Measurements from ENCODE around the gene EHBP1L1.

EHBP1L1 gene

DNA sequence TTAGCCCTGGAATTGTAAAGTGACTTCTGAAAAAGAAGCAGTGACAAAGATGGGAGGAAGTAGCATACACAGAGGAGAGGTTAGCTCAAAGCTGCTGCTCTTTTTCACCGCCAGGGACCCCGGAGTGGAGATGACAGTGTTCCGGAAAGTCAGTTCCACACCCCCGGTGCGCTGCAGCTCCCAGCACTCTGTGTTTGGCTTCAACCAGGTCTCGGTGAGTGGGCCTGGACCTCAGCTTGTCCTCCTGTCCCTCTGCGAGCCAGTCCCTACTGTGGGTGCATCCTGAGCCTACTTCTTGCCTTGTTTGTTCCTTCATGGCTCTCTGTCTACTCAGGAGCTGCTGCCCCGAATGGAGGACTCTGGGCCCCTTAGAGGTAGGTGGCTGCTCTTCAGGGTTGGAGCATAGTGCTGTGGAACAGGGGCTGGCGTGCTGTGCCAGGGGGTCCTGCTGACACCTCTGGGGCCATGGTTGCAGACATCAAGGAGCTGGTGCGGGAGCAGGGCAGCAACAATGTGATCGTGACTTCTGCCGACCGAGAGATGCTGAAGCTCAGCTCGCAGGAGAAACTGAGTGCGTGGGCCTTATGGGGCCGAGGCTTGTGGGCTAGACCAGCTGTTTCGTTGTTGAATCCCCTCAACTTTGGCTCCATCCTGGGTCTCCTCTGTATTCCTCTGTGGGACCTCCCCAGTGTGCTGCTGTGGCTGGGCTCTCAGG is 41.4 kb downstream of the EHBP1L1 start:
- no peak for DNase-seq

DNA sequence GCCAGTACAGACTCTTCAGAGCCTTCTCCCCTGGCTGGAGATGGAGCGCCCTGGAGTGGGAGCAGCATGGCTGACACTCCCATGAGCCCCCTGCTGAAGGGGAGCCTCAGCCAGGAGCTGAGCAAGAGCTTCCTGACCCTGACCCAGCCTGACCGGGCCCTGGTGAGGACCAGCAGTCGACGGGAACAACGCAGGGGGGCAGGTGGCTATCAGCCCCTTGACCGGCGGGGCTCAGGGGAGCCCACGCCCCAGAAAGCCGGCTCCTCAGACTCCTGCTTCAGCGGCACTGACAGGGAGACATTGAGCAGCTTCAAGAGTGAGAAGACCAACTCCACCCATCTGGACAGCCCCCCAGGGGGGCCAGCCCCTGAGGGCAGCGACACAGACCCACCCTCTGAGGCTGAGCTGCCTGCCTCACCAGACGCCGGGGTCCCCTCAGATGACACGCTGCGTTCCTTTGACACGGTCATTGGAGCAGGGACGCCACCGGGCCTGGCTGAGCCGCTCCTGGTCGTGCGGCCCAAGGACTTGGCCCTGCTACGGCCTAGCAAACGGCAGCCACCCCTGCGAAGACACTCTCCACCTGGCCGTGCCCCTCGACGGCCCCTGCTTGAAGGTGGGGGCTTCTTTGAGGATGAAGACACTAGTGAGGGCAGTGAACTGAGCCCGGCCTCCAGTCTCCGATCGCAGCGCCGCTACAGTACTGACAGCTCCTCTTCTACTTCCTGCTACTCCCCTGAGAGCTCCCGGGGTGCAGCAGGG is 42.3 kb downstream of the EHBP1L1 start:
- no peak for DNase-seq

DNA sequence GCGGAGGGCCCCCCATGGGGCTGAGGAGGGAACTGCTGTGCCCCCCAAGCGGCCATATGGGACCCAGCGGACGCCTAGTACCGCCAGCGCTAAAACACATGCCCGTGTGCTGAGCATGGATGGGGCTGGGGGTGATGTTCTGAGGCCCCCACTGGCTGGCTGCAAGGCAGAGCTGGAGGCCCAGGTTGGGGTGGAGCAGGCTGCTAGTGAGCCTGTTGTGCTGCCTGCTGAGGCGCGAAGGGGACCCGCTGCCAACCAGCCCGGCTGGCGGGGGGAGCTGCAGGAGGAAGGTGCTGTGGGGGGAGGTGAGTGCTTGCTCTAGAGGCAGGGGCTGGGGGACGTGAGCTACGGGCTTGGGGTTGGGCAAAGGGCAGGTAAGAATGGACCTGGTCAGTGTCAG is 42.9 kb downstream of the EHBP1L1 start:
- DNase-seq, result no peak

DNA sequence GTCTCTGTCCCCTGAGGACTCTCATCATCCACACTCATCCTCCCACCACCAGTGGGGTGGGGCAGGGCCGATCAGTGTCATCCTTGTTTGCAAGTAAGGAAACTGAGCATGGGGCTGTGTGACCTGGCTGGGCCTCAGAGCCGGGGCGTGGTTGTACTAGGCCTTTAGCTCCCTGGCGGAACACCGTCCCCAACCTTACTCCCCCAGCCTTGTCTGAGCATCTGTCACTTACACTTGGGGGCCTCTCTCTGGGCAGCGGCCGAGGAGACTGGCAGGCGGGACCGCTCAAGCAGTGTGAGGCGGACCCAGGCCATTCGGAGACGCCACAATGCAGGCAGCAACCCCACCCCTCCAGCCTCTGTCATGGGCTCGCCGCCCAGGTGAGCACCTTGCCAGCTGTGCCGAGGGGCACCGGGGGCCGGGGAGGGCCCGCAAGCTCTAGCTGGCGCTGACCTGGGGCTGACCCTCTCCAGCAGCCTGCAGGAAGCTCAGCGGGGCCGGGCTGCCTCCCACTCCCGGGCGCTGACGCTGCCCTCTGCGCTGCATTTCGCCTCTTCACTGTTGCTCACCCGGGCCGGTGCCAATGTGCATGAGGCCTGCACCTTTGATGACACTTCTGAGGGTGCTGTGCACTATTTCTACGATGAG is 43.6 kb downstream of the EHBP1L1 start:
- no peak for DNase-seq

DNA sequence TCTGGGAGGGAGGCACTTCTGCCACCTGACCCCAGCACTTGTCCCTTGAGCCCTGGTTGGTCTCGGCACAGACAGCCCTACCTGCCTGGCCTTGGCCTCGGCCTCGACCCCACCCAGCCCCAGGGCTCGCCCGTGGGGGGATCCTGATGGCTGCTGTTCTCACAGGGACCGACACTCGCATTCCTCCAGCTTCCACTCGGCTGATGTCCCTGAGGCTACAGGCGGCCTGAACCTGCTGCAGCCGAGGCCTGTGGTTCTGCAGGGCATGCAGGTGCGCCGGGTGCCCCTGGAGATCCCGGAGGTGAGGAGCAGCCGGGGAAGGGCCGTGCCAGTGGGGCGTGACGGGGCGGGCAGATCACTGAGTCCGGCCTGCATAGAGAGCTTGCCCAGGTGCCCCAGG is 44.8 kb downstream of the EHBP1L1 start:
- no peak for DNase-seq

GRCh38 chr11:65621460-65621859 is 45.6 kb downstream of the EHBP1L1 start:
- no peak for DNase-seq

DNA sequence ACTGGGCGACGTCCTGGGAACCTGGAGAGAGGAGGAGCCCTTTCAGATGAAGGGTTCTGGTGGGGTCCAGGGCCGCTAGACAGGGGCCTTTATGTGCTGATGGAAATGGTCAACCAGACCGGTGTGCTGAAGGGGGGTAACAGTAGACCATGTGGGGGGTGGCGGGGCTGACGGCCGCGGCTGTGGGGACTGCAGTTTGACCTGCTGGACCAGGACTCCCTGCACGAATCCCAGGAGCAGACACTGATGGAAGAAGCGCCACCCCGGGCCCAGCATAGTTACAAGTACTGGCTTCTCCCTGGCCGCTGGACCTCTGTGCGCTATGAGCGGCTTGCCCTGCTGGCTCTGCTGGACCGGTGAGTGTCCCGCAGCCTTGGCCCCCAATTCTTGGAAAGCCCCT is 46.2 kb downstream of the EHBP1L1 start:
- no peak for DNase-seq

DNA sequence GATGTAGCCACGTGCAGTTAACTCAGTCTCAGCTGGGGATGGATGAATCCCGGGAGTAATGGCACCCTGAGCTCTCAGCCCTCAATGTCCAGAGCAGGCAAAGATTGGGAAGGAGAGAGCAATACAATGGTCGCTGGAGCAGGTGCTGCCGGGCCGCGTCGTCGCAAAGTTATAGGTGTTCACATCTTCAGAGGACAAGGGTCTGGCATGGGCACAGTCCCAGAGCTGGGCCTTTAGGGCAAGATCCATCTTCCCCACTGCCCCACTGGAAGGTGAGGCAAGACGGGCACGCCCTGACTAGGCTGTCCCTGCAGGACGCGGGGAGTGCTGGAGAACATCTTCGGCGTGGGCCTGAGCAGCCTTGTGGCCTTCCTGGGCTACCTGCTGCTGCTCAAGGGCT is 47.3 kb downstream of the EHBP1L1 start:
- no peak for DNase-seq

DNA sequence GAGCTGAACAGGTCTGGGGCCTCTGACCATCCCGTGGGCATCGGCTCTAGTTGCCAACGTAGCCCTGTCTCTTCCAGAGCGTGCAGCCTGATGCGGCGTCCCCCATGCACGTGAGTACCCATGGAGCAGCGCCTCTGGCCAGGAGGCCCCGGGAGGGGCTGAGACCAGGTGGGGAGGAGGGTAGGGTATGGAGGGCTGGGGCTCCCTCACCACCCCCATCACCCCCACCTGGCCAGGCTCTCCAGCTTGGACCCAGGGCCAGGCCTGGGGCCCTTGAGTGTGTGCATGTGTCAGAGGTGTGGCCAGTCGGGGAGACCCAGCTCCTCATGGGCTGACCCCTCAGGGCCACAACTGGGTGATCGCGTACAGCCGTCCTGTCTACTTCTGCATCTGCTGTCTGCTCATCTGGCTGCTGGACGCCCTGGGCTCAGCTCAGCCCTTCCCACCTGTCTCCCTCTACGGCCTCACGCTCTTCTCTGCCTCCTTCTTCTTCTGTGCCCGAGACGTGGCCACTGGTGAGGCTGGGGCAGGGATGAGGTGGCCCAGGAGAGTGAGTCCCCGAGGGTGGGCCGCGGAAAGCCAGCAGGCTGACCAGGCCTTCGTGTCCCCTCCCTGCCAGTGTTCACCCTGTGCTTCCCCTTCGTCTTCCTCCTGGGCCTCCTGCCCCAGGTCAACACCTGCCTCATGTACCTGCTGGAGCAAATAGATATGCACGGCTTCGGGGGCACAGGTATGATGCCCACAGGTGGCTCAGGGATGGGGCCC is 48.2 kb downstream of the EHBP1L1 start:
- DNase-seq, result no peak

GRCh38 chr11:65624931-65625627 is 49.2 kb downstream of the EHBP1L1 start:
- no peak for DNase-seq

DNA sequence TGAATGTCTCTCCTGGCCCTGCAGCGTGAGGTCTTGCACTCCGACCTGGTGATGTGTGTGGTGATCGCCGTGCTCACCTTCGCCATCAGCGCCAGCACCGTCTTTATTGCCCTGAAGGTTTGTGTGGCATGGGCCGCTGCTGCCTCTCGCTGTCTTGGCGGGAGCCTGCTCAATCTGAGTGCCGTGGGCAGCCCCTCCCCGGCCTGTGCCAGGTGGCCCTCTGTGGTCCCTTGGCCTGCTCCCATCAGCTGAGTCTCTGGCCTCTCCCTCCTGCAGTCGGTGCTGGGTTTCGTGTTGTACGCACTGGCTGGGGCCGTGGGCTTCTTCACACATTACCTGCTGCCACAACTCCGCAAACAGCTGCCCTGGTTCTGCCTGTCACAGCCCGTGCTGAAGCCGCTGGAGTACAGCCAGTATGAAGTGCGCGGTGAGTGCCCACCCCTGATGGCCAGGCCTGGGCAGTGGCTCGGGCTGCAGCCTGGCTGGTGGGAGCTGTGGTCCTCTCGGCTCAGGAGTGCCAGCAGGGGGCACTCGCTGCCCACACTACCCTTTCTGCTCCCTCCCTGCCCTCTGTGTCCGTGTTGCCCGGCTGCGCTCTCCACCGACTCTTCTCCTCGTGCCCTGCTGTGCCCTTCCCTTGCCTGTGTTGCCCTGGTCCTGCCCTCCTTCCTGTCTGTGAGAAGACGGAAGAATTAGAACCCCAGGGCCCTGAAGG is 49.9 kb downstream of the EHBP1L1 start:
- DNase-seq, result peak; percentile 34

DNA sequence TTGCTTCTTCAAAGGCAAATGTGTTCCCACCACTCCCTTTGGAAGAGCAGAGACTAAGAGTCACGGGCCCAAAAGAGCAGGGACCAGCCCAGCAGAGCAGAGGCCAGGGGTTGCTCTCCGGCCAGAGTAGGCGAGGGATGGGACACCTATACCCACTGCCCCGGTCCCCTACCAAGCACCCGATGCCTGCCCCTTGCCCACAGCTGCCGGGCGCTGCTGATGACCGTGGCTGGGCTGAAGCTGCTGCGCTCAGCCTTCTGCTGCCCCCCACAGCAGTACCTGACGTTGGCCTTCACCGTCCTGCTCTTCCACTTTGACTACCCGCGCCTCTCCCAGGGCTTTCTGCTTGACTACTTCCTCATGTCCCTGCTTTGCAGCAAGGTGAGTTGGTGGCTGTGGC is 51.3 kb downstream of the EHBP1L1 start:
- no peak for DNase-seq

DNA sequence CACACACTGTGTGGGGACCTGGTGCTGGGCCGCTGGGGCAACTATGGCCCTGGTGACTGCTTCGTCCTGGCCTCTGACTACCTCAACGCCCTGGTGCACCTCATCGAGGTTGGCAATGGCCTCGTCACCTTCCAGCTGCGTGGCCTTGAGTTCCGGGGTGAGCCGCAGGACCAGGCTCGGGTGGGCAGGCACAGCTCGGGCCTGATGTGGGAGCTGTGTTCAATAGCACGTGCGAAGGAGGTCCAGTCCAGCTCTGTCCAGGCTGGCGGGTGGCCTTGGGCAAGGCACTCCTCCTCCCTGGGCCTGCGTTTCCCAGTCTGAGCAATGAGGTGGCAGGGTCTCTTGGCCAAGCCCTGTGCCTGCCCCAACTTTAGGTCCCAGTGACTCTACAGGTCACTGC is 53.7 kb downstream of the EHBP1L1 start:
- no peak for DNase-seq

DNA sequence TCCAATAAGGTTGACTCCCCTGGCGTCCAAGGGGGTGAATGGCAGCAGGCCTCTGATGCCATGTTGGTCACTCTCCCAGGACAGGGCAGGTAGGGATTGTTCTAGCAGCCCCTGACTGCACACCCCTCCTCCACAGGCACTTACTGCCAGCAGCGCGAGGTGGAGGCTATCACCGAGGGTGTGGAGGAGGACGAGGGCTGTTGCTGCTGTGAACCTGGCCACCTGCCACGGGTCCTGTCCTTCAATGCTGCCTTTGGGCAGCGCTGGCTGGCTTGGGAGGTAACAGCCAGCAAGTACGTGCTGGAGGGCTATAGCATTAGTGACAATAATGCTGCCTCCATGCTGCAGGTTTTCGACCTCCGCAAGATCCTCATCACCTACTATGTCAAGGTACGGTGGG is 54.4 kb downstream of the EHBP1L1 start:
- no peak for DNase-seq

- DNase-seq, result no peak
These were observed 57.7 kb downstream of the EHBP1L1 start for GRCh38 chr11:65633390-65634108.

DNA sequence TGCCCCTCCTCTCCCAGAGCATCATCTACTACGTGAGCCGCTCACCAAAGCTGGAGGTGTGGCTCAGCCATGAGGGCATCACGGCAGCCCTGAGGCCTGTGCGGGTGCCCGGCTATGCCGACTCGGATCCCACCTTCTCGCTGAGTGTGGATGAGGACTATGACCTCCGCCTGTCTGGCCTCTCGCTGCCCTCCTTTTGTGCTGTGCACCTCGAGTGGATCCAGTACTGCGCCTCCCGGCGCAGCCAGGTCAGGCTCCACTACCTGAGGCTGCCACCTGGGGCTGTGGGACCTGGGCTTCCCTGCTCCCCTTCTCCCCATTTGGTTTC is 58.2 kb downstream of the EHBP1L1 start:
- DNase-seq, result no peak

- DNase-seq, result no peak
These were observed 58.6 kb downstream of the EHBP1L1 start for GRCh38 chr11:65634440-65634839.

- no peak for DNase-seq
These were observed 59.3 kb downstream of the EHBP1L1 start for GRCh38 chr11:65634905-65635731.

- DNase-seq, result no peak
These were observed 60.5 kb downstream of the EHBP1L1 start for GRCh38 chr11:65636108-65637031.

All from fibroblast of skin of scalp (primary cell).